Measurements from ENCODE around the gene ALKBH5. TPM values are rescaled to one million over a fixed set of nuclear protein-coding genes. Genes with fewer than 3 reads are reported as not detected.

The ALKBH5 gene
- total and polyA plus RNA-seq, 10 of the 15 experiments (the other 5 are each of a cell fraction or from before 2014, with no cell fraction given): 13.7 to 99.9 (median 52.4) TPM

DNA sequence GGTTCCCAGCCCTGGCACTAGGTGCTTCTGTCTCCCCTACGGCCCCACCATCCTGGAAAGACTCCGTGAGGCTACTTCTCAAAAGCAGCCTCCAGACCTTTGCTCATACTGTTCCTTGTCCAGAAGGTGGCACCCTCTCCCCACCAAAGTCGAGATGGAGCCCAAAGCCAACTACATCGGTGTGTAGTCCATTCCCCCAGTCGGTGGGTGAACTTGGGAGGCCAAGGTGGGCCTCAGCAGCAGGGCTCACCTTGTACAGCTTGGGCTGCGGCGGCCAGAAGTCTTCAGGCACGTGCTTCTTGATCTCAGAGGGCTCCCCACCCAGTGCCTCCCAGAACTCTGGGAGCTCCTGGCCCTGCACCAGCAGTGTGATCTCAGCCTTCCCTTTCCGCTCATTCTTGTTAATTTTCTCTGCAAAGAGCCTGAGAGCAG is 64.7 kb downstream of the ALKBH5 start:
- SMC1A ChIA-PET (ENCODE audit: uncharacterized antibody, unreplicated experiment): interaction anchor here (1.6 kb wide), 1 partner anchor 115 kb away, joined by 3 read pairs; the partner anchor contains the start of gene SHMT1
- ATAC-seq: peak; percentile 95
- intact Hi-C loops (cut with micrococcal nuclease; ENCODE audit: unreplicated experiment): no loop called here
- CTCF ChIA-PET: interaction anchor here (0.7 to 1.4 kb wide), 3 partner anchors 9 to 115 kb away, joined by 3 to 4 read pairs (median 4); partner anchors contain the start of gene SHMT1
- Histone ChIP-seq H3K79me2 (ENCODE audit: control insufficient read depth, insufficient read depth, low read length) (no peaks in the 10 kb centered on the region), H3K9me3 (replicated peaks; ENCODE audit: control insufficient read depth, insufficient read depth, low read length) (no peaks in the 10 kb centered on the region), H3K4me3 (no peak overlapping the region), H4K20me1 (ENCODE audit: control insufficient read depth, insufficient read depth) (no peaks in the 10 kb centered on the region), H3K9ac (ENCODE audit: control insufficient read depth, insufficient read depth, low read length) (no peak overlapping the region), H3K27ac (ENCODE audit: control insufficient read depth, insufficient read depth) (no peak overlapping the region), H3K36me3 (ENCODE audit: control insufficient read depth in 2 of 2, insufficient read depth in 2 of 2, low read length in 1 of 2) (peaks cover 5 to 31% of the 10 kb centered on the region in 2 experiments), H2AFZ (ENCODE audit: control insufficient read depth, low read depth, low read length) (no peak overlapping the region), H3K27me3 (replicated peaks in 1 of 2; ENCODE audit: control insufficient read depth in 2 of 2, insufficient read depth in 2 of 2, low read length in 1 of 2) (no peaks in the 10 kb centered on the region), H3K4me1 (ENCODE audit: control insufficient read depth, insufficient read depth, low read length) (no peaks in the 10 kb centered on the region), H3K4me2 (ENCODE audit: control insufficient read depth, insufficient read depth) (no peak overlapping the region)
- POLR2A ChIA-PET: no interaction called here
- WGBS (ENCODE audit: insufficient coverage, insufficient replicate concordance, low lambda C conversion rate, missing lambda C conversion rate): 16% methylated on average over 9 of the region's 9 CpGs
- no peak for DNase-seq (ENCODE audit: low read depth, low spot score)
- in situ Hi-C loops (cut with MboI): no loop called here
- no TSS peak for BruUV-seq (replicated peaks)
- peak; percentile 92 for FAIRE-seq
- RAD21 ChIA-PET (ENCODE audit: unreplicated experiment): interaction anchor here (0.6 kb wide), 1 partner anchor 15 kb away, joined by 3 read pairs; no protein-coding TSS in a partner anchor
- TF ChIP-seq RFX5 (IDR thresholded peaks at IDR 0.05; ENCODE audit: low read depth, low read length) (no peak), CHD4 (IDR thresholded peaks at IDR 0.05) (no peak), HDGF (IDR thresholded peaks at IDR 0.05) (0 out of 2 replicates have a peak, but pooled peaks have one; percentile 26), SMARCA5 (IDR thresholded peaks at IDR 0.05) (0 out of 2 replicates have a peak, but pooled peaks have one; percentile 20), SREBF2 (IDR thresholded peaks at IDR 0.05; ENCODE audit: low read length) (no peak), ZNF207 (IDR thresholded peaks at IDR 0.05; ENCODE audit: borderline replicate concordance) (0 out of 2 replicates have a peak, but pooled peaks have one; percentile 23), ZNF24 (IDR thresholded peaks at IDR 0.05) (no peak), PAX8 (IDR thresholded peaks at IDR 0.05) (no peak), BCL11A (IDR thresholded peaks at IDR 0.05; ENCODE audit: low read depth, low read length) (no peak), SMAD5 (IDR thresholded peaks at IDR 0.05; ENCODE audit: low read depth) (no peak), SMC3 (IDR thresholded peaks at IDR 0.05; ENCODE audit: borderline replicate concordance, low read length) (peak; percentile 70), RAD21 (IDR thresholded peaks at IDR 0.05; ENCODE audit: insufficient read depth, low read depth, low read length) (peak; percentile 88), ZNF274 (IDR thresholded peaks at IDR 0.05; ENCODE audit: insufficient read depth, insufficient read length) (no peak), ZNF384 (IDR thresholded peaks at IDR 0.05; ENCODE audit: borderline replicate concordance, low read depth, low read length) (no peak)
- TF ChIP-seq, protein P1, sequence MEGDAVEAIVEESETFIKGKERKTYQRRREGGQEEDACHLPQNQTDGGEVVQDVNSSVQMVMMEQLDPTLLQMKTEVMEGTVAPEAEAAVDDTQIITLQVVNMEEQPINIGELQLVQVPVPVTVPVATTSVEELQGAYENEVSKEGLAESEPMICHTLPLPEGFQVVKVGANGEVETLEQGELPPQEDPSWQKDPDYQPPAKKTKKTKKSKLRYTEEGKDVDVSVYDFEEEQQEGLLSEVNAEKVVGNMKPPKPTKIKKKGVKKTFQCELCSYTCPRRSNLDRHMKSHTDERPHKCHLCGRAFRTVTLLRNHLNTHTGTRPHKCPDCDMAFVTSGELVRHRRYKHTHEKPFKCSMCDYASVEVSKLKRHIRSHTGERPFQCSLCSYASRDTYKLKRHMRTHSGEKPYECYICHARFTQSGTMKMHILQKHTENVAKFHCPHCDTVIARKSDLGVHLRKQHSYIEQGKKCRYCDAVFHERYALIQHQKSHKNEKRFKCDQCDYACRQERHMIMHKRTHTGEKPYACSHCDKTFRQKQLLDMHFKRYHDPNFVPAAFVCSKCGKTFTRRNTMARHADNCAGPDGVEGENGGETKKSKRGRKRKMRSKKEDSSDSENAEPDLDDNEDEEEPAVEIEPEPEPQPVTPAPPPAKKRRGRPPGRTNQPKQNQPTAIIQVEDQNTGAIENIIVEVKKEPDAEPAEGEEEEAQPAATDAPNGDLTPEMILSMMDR (IDR thresholded peaks at IDR 0.05 in 2 of 3, conservative IDR thresholded peaks at IDR 0.05 in 1 of 3; ENCODE audit: control insufficient read depth in 2 of 3, extremely low read depth in 1 of 3, insufficient read depth in 1 of 3, low read depth in 3 of 3, low read length in 3 of 3): peak; percentile 70 to 84 (median 81)
- TF ChIP-seq, protein P2, sequence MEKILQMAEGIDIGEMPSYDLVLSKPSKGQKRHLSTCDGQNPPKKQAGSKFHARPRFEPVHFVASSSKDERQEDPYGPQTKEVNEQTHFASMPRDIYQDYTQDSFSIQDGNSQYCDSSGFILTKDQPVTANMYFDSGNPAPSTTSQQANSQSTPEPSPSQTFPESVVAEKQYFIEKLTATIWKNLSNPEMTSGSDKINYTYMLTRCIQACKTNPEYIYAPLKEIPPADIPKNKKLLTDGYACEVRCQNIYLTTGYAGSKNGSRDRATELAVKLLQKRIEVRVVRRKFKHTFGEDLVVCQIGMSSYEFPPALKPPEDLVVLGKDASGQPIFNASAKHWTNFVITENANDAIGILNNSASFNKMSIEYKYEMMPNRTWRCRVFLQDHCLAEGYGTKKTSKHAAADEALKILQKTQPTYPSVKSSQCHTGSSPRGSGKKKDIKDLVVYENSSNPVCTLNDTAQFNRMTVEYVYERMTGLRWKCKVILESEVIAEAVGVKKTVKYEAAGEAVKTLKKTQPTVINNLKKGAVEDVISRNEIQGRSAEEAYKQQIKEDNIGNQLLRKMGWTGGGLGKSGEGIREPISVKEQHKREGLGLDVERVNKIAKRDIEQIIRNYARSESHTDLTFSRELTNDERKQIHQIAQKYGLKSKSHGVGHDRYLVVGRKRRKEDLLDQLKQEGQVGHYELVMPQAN (conservative IDR thresholded peaks at IDR 0.05): no peak
- TF ChIP-seq, protein P3, sequence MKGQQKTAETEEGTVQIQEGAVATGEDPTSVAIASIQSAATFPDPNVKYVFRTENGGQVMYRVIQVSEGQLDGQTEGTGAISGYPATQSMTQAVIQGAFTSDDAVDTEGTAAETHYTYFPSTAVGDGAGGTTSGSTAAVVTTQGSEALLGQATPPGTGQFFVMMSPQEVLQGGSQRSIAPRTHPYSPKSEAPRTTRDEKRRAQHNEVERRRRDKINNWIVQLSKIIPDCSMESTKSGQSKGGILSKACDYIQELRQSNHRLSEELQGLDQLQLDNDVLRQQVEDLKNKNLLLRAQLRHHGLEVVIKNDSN (IDR thresholded peaks at IDR 0.05; ENCODE audit: borderline replicate concordance, extremely low read length, insufficient read depth, low read depth, low read length): no peak
- TF ChIP-seq, protein P4, sequence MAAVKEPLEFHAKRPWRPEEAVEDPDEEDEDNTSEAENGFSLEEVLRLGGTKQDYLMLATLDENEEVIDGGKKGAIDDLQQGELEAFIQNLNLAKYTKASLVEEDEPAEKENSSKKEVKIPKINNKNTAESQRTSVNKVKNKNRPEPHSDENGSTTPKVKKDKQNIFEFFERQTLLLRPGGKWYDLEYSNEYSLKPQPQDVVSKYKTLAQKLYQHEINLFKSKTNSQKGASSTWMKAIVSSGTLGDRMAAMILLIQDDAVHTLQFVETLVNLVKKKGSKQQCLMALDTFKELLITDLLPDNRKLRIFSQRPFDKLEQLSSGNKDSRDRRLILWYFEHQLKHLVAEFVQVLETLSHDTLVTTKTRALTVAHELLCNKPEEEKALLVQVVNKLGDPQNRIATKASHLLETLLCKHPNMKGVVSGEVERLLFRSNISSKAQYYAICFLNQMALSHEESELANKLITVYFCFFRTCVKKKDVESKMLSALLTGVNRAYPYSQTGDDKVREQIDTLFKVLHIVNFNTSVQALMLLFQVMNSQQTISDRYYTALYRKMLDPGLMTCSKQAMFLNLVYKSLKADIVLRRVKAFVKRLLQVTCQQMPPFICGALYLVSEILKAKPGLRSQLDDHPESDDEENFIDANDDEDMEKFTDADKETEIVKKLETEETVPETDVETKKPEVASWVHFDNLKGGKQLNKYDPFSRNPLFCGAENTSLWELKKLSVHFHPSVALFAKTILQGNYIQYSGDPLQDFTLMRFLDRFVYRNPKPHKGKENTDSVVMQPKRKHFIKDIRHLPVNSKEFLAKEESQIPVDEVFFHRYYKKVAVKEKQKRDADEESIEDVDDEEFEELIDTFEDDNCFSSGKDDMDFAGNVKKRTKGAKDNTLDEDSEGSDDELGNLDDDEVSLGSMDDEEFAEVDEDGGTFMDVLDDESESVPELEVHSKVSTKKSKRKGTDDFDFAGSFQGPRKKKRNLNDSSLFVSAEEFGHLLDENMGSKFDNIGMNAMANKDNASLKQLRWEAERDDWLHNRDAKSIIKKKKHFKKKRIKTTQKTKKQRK (IDR thresholded peaks at IDR 0.05; ENCODE audit: low read depth, low read length): no peak

Data from GM12878 (cell line).